NOMO-1 treated with dmso at 0.1 percent for 144 hours (cell line): Measurements from ENCODE around the gene GRHPR.
A peak's percentile ranks its signal among the peaks of the same experiment; 100 is the strongest.
"Not testable (repeated sequence)": the region's sequence is repeated elsewhere in the genome, so short reads cannot be mapped to it uniquely, and the experiment has no call there.

ENCODE experiments used
- DNase-seq: peaks from one replicate; lab custom pipeline; 2025; ENCODE audit not compliant: unreplicated experiment; lab: John Stamatoyannopoulos, UW

The GRHPR gene

GRCh38 chr9:37422289-37423104, at the start of gene GRHPR:
Gene GRHPR, plus strand, starts transcription at chr9:37422696. Its CDS starts 55 bp downstream, at chr9:37422751.
- DNase-seq = peak; percentile 65

GRCh38 chr9:37372839-37373238, 49.7 kb upstream of the GRHPR start:
- DNase-seq = no peak

GRCh38 chr9:37373621-37374020, 48.9 kb upstream of the GRHPR start:
- DNase-seq = no peak

GRCh38 chr9:37374892-37375291, 47.6 kb upstream of the GRHPR start:
- DNase-seq = no peak

GRCh38 chr9:37377688-37378612, 44.5 kb upstream of the GRHPR start:
- DNase-seq = no peak

- DNase-seq = no peak
Measured at GRCh38 chr9:37378613-37379004, 43.9 kb upstream of the GRHPR start.

- no peak for DNase-seq
Measured at GRCh38 chr9:37379835-37380234, 42.7 kb upstream of the GRHPR start.

- no peak for DNase-seq
Measured at GRCh38 chr9:37380570-37380969, 41.9 kb upstream of the GRHPR start.

GRCh38 chr9:37381094-37381741, 41.3 kb upstream of the GRHPR start:
- no peak for DNase-seq

- DNase-seq = no peak
Measured at GRCh38 chr9:37382161-37382981, 40.1 kb upstream of the GRHPR start.

GRCh38 chr9:37382982-37383357, 39.5 kb upstream of the GRHPR start:
- DNase-seq = no peak

- DNase-seq = no peak
Measured at GRCh38 chr9:37383393-37383792, 39.1 kb upstream of the GRHPR start.

- no peak for DNase-seq
Measured at GRCh38 chr9:37383876-37384746, 38.4 kb upstream of the GRHPR start.

GRCh38 chr9:37385286-37385685, 37.2 kb upstream of the GRHPR start:
- no peak for DNase-seq

GRCh38 chr9:37386988-37387387, 35.5 kb upstream of the GRHPR start:
- DNase-seq = no peak

- no peak for DNase-seq
Measured at GRCh38 chr9:37390759-37391158, 31.7 kb upstream of the GRHPR start.

- no peak for DNase-seq
Measured at GRCh38 chr9:37392272-37392671, 30.2 kb upstream of the GRHPR start.

GRCh38 chr9:37395229-37395628, 27.3 kb upstream of the GRHPR start:
- DNase-seq = no peak

- no peak for DNase-seq
Measured at GRCh38 chr9:37395663-37396062, 26.8 kb upstream of the GRHPR start.

- DNase-seq = not testable (repeated sequence)
Measured at GRCh38 chr9:37397948-37398347, 24.5 kb upstream of the GRHPR start.
